Transverse colon (tissue), 4 donors: ENCODE measurements around the gene KY. TPM values are rescaled to one million over a fixed set of nuclear protein-coding genes. Genes with fewer than 3 reads are reported as not detected.
"Not testable (repeated sequence)": the region's sequence is repeated elsewhere in the genome, so short reads cannot be mapped to it uniquely, and the experiment has no call there.

ENCODE experiments used
- DNase-seq: peaks from one replicate; pipeline ENCODE4 v3.0.0-alpha.2; 2019
- H3K27ac ChIP-seq, 4 donors: fragments of 200-600 bp; sonication (generic); 2 replicates each; pipeline ENCODE4 v1.5.1; 2016 to 2018; ENCODE audit warnings: inconsistent platforms in 4 of 4
- H3K27me3 ChIP-seq: fragments of 200-600 bp; sonication (generic); 2 replicates; pipeline ENCODE4 v1.5.1; 2017; ENCODE audit warnings: inconsistent platforms
- H3K36me3 ChIP-seq, 4 donors: fragments of 200-600 bp; sonication (generic); 2 replicates each; pipeline ENCODE4 v1.5.1; 2017 to 2019; ENCODE audit warnings: inconsistent platforms in 4 of 4
- H3K4me1 ChIP-seq, 4 donors: fragments of 200-600 bp; sonication (generic); 2 replicates each; pipeline ENCODE4 v1.5.1; 2017 to 2020; ENCODE audit warnings: inconsistent platforms in 4 of 4
- H3K4me3 ChIP-seq, 4 donors: fragments of 200-600 bp; sonication (generic); 1 replicate in 1 of 4; 2 replicates in 3 of 4; pipeline versions ENCODE4 v1.5.1 to v1.6.1; 2017 to 2019; ENCODE audit warnings: inconsistent platforms in 4 of 4
- H3K9me3 ChIP-seq, 2 donors: fragments of 200-600 bp; sonication (generic); 2 replicates each; pipeline ENCODE4 v1.5.1; 2017 to 2019; ENCODE audit warnings: inconsistent platforms in 2 of 2
- EP300 ChIP-seq: sonication (generic); formaldehyde crosslinking; IDR thresholded peaks from one replicate; pipeline ENCODE4 v1.6.1; 2017; ENCODE audit warnings: antibody characterized with exemption, low read depth
- POLR2A ChIP-seq: fragments of 450-650 bp; IDR thresholded peaks from one replicate; pipeline ENCODE4 v1.6.1; 2016; ENCODE audit warnings: antibody characterized with exemption, mild to moderate bottlenecking, moderate library complexity
- POLR2AphosphoS5 ChIP-seq, 3 donors: sonication (generic); formaldehyde crosslinking; IDR thresholded peaks; one replicate each; pipeline ENCODE4 v1.6.1; 2016; ENCODE audit warnings: antibody characterized with exemption in 3 of 3
- WGBS, 2 donors: methylation state at CpG; one replicate each; pipeline ENCODE4 v1.1.5; 2018; ENCODE audit warnings: low coverage in 1 of 2; 5-methylcytosine and 5-hydroxymethylcytosine counted together
- in situ Hi-C, 4 donors: fragments of 200-750 bp; cut with MboI; loops; one replicate each; pipeline versions ENCODE4 v1.15.0 to v1.15.1; 2017; ENCODE audit warnings: low sequenced_read_pairs in 3 of 4, low pct_ligation_motif_present in 1 of 4, low pct_unique_long_range_greater_than_20kb in 1 of 4
- intact Hi-C: fragments of 100-400 bp; cut with DNase I; formaldehyde crosslinking; loops from one replicate; pipeline ENCODE4 v1.15.1; 2023; ENCODE audit warnings: low total_unique reads
- total RNA-seq, 4 donors: library from RNA; depleted of rRNA; stranded (reverse); fragments of >200 nt; gene quantifications; one replicate each; pipeline ENCODE4 v1.1.0, GENCODE V29; 2016
- TF ChIP-seq, protein P1 (sequence below), 5 experiments: fragments of 200-600 bp in 3 of 5; fragments of 450-650 bp in 2 of 5; sonication (generic) in 3 of 5; IDR thresholded peaks; 1 replicate in 2 of 5; 2 replicates in 3 of 5; pipeline ENCODE4 v1.5.1; 2016 to 2017; ENCODE audit warnings: antibody characterized with exemption in 5 of 5, inconsistent platforms in 3 of 5, mild to moderate bottlenecking in 2 of 5, moderate library complexity in 1 of 5

Gene KY
- total RNA-seq, 4 donors from 2014 or later = 0.41 TPM; not detected in 3

DNA sequence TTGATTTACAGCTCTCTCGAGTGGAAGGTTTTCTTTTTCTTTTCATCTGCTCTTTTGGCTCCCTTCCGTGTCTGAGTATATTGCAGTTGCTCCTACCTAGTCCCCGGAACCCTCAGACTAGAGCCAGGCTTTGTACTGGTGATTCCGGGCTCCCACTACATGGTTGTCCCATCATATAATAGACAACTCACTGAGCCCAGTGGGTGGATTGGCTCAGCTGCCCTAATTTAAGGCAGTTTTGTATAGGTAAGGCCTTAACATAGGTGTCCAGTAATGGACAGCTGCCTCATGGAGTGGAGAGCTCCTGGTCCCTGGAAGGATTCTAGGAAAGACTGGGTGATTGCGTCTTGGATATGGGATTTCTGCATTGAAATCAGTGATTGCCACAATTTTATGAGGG is 58.0 kb downstream of the KY start:
- intact Hi-C loops = no loop called here
- H3K4me3 ChIP-seq = no peak overlapping the region
- TF ChIP-seq EP300 = no peak
- no peaks in the 10 kb centered on the region for H3K9me3 ChIP-seq
- no peak for DNase-seq
- no peaks in the 10 kb centered on the region for H3K36me3 ChIP-seq
- 91 to 93% methylated on average over 3 to 5 of the region's 5 CpGs for WGBS, 2 donors
- in situ Hi-C loops = loop anchor here in 1 of 4 donors (10.0 kb wide), 1 partner anchor 1302 kb away; no protein-coding TSS in a partner anchor
- no peak overlapping the region for H3K27ac ChIP-seq
- no peaks in the 10 kb centered on the region for H3K4me1 ChIP-seq
- H3K27me3 ChIP-seq = no peaks in the 10 kb centered on the region

DNA sequence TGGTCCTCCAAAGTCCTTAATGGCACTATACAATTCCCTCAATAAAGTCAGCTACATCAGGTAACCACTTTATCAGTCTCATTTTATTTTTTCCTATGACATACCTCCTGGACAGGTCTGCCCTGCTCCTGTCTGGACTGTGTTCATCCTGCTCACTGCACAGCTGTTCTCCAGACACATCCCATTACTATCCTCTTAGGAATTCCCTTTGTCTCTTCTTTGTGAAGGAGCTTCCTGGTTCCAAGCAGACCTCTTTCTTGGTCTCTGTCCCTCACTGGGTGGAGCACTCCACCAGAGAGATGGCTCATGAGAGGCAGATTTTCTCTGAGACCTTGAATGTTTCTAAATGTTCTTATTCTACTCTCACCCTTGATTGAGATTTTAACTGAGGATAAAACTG is 60.1 kb downstream of the KY start:
- intact Hi-C loops (no loop called here), in situ Hi-C loops (loop anchor here in 1 of 4 donors (10.0 kb wide), 1 partner anchor 1304 kb away; no protein-coding TSS in a partner anchor)
- Histone ChIP-seq H3K36me3 (no peaks in the 10 kb centered on the region), H3K27me3 (no peaks in the 10 kb centered on the region), H3K9me3 (no peaks in the 10 kb centered on the region), H3K27ac (no peak overlapping the region), H3K4me1 (no peaks in the 10 kb centered on the region), H3K4me3 (no peak overlapping the region)
- TF ChIP-seq POLR2A (no peak), POLR2AphosphoS5 (IDR thresholded peaks at IDR 0.05) (no peak), EP300 (no peak)
- TF ChIP-seq, protein P1, sequence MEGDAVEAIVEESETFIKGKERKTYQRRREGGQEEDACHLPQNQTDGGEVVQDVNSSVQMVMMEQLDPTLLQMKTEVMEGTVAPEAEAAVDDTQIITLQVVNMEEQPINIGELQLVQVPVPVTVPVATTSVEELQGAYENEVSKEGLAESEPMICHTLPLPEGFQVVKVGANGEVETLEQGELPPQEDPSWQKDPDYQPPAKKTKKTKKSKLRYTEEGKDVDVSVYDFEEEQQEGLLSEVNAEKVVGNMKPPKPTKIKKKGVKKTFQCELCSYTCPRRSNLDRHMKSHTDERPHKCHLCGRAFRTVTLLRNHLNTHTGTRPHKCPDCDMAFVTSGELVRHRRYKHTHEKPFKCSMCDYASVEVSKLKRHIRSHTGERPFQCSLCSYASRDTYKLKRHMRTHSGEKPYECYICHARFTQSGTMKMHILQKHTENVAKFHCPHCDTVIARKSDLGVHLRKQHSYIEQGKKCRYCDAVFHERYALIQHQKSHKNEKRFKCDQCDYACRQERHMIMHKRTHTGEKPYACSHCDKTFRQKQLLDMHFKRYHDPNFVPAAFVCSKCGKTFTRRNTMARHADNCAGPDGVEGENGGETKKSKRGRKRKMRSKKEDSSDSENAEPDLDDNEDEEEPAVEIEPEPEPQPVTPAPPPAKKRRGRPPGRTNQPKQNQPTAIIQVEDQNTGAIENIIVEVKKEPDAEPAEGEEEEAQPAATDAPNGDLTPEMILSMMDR (IDR thresholded peaks at IDR 0.05) = no peak
- DNase-seq = no peak

DNA sequence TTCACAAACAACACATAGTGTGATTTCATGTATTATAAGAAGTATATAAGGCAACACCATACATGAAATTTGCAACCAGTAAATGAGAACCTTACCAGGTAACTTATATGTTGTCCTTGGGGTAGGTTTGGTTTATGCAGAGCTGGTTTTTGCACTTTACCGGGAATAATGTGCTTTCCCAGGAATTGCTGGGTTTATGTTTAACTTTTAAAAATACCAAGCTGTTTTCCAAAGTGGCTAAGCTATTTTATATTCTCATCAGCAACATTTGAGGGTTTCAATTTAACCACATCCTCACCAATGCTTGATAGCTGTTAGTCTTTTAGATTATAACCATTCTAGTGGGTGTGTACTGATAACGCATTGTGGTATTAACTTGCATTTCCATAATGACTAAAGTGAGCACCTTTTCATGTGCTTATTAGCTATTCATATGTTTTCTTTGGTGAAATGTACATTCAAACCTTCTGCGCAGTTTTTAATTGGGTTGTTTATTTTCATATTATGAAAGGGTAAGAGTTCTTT is 71.6 kb downstream of the KY start:
- WGBS, 2 donors = 35 to 73% methylated on average over 3 of the region's 3 CpGs
- TF ChIP-seq, protein P1 (IDR thresholded peaks at IDR 0.05) = no peak
- TF ChIP-seq EP300 = no peak
- no peak for TF ChIP-seq POLR2AphosphoS5 (IDR thresholded peaks at IDR 0.05)
- TF ChIP-seq POLR2A = no peak
- no peaks in the 10 kb centered on the region for H3K36me3 ChIP-seq
- in situ Hi-C loops = no loop called here
- no peaks in the 10 kb centered on the region for H3K4me1 ChIP-seq
- no peaks in the 10 kb centered on the region for H3K27me3 ChIP-seq
- no peaks in the 10 kb centered on the region for H3K9me3 ChIP-seq
- H3K27ac ChIP-seq = no peak overlapping the region
- no peak for DNase-seq
- intact Hi-C loops = no loop called here
- no peak overlapping the region for H3K4me3 ChIP-seq

DNA sequence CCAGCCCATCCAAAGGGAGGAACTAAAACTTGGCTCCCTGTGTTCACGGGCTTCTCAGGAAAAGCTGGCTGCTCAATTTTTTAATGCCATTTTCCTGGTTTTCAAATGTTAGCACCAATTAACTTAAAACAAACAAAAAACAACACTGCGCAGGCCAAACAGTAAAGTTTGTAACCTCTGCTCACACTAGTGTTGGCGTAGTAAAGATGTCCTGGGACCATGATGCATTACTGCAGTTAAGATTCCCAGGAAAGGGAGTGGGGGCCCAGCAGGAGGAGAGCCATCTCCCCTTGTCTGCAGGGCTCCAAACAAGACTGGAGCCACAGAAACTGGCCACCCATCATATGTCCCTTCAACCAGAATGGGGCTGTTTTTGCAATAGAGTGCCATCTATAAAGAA is 74.0 kb downstream of the KY start:
- in situ Hi-C loops (no loop called here), intact Hi-C loops (no loop called here)
- H3K27ac ChIP-seq = no peak overlapping the region
- no peaks in the 10 kb centered on the region for H3K27me3 ChIP-seq
- H3K9me3 ChIP-seq = no peaks in the 10 kb centered on the region
- H3K4me1 ChIP-seq = no peaks in the 10 kb centered on the region
- WGBS, 2 donors = 65 to 66% methylated on average over 3 of the region's 3 CpGs
- no peak for TF ChIP-seq POLR2AphosphoS5 (IDR thresholded peaks at IDR 0.05)
- DNase-seq = no peak
- H3K4me3 ChIP-seq = no peak overlapping the region
- no peaks in the 10 kb centered on the region for H3K36me3 ChIP-seq

DNA sequence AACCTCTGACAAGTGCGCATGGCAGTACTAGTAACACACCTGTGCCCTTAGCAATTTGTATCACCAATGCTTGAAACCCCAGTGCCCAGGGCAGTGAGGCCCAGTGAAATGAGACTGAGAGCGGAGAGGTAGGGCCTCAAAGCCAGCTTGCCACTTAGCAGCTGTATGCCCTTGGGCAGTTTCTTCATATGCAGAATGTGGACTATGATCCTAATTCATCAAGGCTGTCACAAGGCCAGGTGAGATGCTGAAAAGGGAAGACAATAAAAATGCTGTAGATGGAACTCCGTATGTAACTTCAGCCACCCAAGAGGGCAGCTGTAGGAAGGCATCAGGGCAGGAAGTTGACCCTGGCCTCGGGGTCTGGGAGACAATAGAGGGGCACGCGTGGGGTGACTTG is 74.4 kb downstream of the KY start:
- no peaks in the 10 kb centered on the region for H3K4me1 ChIP-seq
- WGBS, 2 donors = 41 to 65% methylated on average over 2 to 6 of the region's 6 CpGs
- H3K27ac ChIP-seq = no peak overlapping the region
- intact Hi-C loops = no loop called here
- H3K4me3 ChIP-seq = no peak overlapping the region
- H3K9me3 ChIP-seq = no peaks in the 10 kb centered on the region
- no peaks in the 10 kb centered on the region for H3K36me3 ChIP-seq
- TF ChIP-seq POLR2A (no peak), EP300 (no peak), POLR2AphosphoS5 (IDR thresholded peaks at IDR 0.05) (no peak)
- TF ChIP-seq, protein P1 (IDR thresholded peaks at IDR 0.05) = no peak
- DNase-seq = no peak
- no peaks in the 10 kb centered on the region for H3K27me3 ChIP-seq
- in situ Hi-C loops = no loop called here

DNA sequence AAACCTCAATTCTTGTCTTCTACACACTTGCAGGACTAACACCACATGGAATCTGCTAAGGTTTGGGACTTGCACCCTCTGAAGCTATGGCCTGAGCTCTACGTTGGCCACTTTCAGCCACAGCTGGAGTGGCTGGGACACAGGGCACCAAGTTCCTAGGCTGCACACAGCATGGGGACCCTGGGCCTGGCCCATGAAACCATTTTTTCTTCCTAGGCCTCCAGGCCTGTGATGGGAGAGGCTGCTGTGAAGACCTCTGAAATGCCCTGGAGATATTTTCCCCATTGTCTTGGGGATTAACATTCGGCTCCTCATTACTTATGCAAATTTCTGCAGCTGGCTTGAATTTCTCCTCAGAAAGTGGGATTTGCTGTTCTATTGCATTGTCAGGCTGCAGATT is 80.9 kb downstream of the KY start:
- intact Hi-C loops, H3K4me1 ChIP-seq: not testable (repeated sequence)
- 94 to 100% methylated on average over 1 to 2 of the region's 2 CpGs for WGBS, 2 donors

More for the DNA sequence above, 80.9 kb downstream of the KY start:
- H3K27me3 ChIP-seq, H3K36me3 ChIP-seq, DNase-seq, in situ Hi-C loops, H3K4me3 ChIP-seq, H3K27ac ChIP-seq, H3K9me3 ChIP-seq: not testable (repeated sequence)
